GM10266 (cell line): ENCODE results near the gene ENTPD7.

Source experiments
- DNase-seq: peaks from one replicate; pipeline ENCODE4 v3.0.0; 2012; ENCODE audit errors: extremely low spot score
- CTCF ChIP-seq: IDR thresholded peaks from 2 replicates; pipeline ENCODE4 v1.5.1; 2012; ENCODE audit warnings: mild to moderate bottlenecking, low read depth; ENCODE audit not compliant: control insufficient read depth, insufficient read depth; ENCODE audit errors: missing control alignments

The ENTPD7 gene

DNA sequence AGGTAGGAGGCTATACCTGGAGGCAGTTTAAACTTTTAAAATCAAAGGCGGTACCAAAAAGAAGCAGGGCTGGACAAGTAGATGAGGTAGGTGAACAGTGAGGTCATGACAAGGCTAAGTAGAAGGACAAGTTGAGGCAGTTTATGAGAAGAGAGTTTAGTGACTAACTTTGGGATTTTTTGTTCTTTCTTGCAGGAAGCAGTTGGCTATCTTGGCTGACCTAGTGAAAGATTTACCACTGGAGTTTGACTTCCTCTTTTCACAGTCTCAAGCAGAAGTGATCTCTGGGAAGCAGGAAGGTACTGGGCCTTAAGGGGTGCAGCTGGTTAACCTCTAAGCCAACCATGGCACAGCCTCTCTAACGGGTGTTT is 26.3 kb downstream of the ENTPD7 start:
- no peak for TF ChIP-seq CTCF
- no peak for DNase-seq

DNA sequence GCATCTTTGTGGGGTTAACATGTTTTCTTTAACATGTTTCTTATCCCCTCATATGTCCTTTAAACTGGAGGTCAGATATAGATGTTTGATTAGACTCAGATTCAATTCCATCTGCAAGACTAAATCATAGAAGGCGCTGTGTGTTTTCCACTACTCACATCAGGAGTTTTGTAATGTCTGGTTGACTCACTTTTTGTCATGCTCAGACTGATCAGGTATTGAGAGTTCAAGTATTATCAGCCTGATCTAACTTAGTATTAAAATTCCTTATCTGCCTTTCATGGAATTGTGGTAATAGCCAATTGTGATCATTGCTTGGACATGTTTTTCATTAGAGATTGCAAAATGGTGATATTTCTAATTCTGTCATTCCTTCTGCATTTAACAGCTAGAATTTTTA is 30.2 kb downstream of the ENTPD7 start:
- no peak for DNase-seq

DNA sequence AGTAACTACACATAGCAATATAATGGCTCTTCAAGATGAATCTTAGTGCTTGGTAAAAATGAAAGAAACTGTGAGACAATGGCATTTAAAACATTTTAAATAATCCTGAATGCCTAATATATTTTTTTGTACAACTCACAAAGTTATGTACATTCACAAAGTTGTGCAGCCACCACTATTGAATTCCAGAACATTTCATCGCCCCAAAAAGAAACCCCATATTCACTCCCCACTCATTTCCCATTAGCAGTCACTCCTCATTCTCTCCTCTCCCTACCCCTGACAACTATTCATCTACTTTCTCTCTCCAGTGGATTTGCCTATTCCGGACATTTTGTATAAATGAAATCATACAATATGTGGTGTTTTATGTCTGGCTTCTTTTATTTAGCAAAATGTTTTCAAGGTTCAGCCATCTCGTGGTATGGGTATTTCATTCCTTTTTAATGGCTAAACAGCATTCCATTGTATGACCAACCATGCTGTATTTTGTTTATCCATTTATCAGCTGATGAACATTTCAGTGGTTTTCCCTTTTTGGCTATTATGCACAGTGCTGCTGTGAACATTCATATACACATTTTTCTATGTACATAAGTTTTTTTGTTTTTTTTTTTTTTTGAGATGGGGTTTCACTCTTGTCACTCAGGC is 34.7 kb downstream of the ENTPD7 start:
- no peak for DNase-seq
- TF ChIP-seq CTCF = no peak

More for the DNA sequence above, 30.2 kb downstream of the ENTPD7 start:
- no peak for TF ChIP-seq CTCF

- DNase-seq = no peak
- TF ChIP-seq CTCF = no peak
Observed at GRCh38 chr10:99695761-99696160, 36.5 kb downstream of the ENTPD7 start.

- TF ChIP-seq CTCF = no peak
- DNase-seq = no peak
Observed at GRCh38 chr10:99698504-99699080, 39.3 kb downstream of the ENTPD7 start.

DNA sequence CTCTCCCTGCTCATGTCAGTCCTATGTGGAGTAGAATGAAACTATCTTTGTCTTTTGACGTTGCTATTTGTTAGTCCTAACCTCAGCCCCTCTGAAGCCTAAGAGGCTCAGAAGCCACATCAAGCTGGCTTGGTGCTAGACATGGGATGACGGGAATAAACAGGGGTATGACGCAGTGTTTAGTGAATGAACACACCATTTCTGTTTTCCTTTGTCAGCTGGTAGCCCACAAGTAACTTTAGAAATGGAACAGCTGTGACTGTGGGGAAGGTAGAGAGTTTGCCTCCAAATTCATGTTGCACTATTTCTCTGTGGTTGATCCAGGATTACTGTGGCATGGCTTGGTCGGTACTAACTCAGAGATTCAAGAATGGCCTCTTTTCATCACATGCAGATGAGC is 41.3 kb downstream of the ENTPD7 start:
- no peak for TF ChIP-seq CTCF
- DNase-seq = no peak

- TF ChIP-seq CTCF = no peak
- no peak for DNase-seq
Observed at GRCh38 chr10:99708428-99709012, 49.2 kb downstream of the ENTPD7 start.
